ENCODE results near the gene MINK1. TPM values are rescaled to one million over a fixed set of nuclear protein-coding genes. Genes with fewer than 3 reads are reported as not detected.

The MINK1 gene
- total and polyA plus RNA-seq, 8 donors = 39.6 to 79.3 (median 46.3) TPM

DNA sequence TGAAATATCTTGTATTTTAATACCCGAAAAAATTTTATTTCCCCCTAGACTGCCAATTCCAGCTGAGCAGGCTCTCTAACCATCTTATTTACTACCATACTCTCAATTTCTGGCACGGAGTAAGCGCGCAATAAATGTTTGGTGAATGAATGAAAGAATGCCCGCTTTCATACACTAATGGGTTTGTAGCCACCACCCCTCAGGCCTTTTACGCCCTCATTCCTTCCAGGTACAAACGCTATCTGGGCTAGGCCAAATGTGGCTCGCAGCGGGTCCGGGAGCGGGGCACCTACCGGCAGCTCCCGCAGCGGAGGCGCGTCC is 26.7 kb upstream of the MINK1 start:
- Histone ChIP-seq H3K27ac (no peak overlapping the region), H3K4me1 (peaks cover 0 to 12% (median 6%) of the 10 kb centered on the region in 3 donors), H3K36me3 (no peaks in the 10 kb centered on the region), H3K4me3 (peak overlapping the region; percentile 58 to 78 (median 73)), H3K27me3 (no peaks in the 10 kb centered on the region), H3K9me3 (no peaks in the 10 kb centered on the region)
- intact Hi-C loops (cut with DNase I) = no loop called here
- WGBS, 2 donors = 0 to 1% methylated on average over 14 to 16 of the region's 16 CpGs
- TF ChIP-seq, protein P1, sequence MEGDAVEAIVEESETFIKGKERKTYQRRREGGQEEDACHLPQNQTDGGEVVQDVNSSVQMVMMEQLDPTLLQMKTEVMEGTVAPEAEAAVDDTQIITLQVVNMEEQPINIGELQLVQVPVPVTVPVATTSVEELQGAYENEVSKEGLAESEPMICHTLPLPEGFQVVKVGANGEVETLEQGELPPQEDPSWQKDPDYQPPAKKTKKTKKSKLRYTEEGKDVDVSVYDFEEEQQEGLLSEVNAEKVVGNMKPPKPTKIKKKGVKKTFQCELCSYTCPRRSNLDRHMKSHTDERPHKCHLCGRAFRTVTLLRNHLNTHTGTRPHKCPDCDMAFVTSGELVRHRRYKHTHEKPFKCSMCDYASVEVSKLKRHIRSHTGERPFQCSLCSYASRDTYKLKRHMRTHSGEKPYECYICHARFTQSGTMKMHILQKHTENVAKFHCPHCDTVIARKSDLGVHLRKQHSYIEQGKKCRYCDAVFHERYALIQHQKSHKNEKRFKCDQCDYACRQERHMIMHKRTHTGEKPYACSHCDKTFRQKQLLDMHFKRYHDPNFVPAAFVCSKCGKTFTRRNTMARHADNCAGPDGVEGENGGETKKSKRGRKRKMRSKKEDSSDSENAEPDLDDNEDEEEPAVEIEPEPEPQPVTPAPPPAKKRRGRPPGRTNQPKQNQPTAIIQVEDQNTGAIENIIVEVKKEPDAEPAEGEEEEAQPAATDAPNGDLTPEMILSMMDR (IDR thresholded peaks at IDR 0.05) = no peak
- FAIRE-seq (no peak), DNase-seq (no peak), ATAC-seq (peak in 1 of 4 donors; percentile 0)

GRCh38 chr17:4806777-4807604 is 26.1 kb upstream of the MINK1 start, which contains the start of gene PLD2:
Gene PLD2 (plus strand): TSS chr17:4807152. CDS start chr17:4807773, 621 bp downstream.
- DNase-seq (peak; percentile 85 to 94 (median 88)), FAIRE-seq (no peak), ATAC-seq (peak; percentile 99)
- TF ChIP-seq, protein P1 (IDR thresholded peaks at IDR 0.05) = no peak
- Histone ChIP-seq H3K9me3 (no peaks in the 10 kb centered on the region), H3K4me3 (peak within 1 kb of the TSS; percentile 58 to 78 (median 73)), H3K27me3 (no peaks in the 10 kb centered on the region), H3K4me1 (peaks cover 0 to 12% (median 6%) of the 10 kb centered on the region in 3 donors), H3K36me3 (no peaks in the 10 kb centered on the region), H3K27ac (peak within 1 kb of the TSS in 3 of 4 donors; percentile 41 to 50 (median 49))
- 0 to 1% methylated on average over 49 to 106 of the region's 106 CpGs for WGBS, 2 donors
- intact Hi-C loops (cut with DNase I) = no loop called here

DNA sequence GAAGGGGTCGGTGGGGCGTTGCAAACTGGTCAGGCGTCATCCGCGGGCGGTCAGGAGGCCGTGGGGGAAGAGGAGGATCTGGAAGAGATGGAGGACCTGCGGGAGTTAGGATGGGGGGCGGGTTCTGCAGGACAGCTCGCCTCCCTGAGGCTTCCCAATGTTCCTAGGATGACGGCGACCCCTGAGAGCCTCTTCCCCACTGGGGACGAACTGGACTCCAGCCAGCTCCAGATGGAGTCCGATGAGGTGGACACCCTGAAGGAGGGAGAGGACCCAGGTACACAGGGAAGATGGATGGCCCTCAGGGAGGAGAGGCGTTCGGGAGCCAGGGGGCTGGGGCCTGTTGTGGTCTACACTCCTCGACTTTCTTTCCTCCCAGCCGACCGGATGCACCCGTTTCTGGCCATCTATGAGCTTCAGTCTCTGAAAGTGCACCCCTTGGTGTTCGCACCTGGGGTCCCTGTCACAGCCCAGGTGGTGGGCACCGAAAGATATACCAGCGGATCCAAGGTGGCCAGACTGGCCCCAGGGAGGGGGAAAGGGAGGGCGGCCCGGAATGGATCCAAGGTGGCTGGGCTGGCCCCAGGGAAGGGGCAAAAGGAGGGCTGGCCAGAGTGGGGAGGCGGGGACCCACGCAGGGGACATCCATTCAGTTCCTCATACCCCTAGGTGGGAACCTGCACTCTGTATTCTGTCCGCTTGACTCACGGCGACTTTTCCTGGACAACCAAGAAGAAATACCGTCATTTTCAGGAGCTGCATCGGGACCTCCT is 25.3 kb upstream of the MINK1 start:
- no peaks in the 10 kb centered on the region for H3K9me3 ChIP-seq
- DNase-seq (peak in 3 of 6 donors; percentile 61 to 75 (median 62)), FAIRE-seq (no peak), ATAC-seq (peak; percentile 3 to 23 (median 16))
- peak overlapping the region; percentile 58 to 78 (median 73) for H3K4me3 ChIP-seq
- no peaks in the 10 kb centered on the region for H3K36me3 ChIP-seq
- H3K27ac ChIP-seq = peak overlapping the region in 1 of 4 donors; percentile 41
- TF ChIP-seq, protein P1 (IDR thresholded peaks at IDR 0.05) = no peak
- 20 to 27% methylated on average over 32 of the region's 32 CpGs for WGBS, 2 donors
- H3K27me3 ChIP-seq = no peaks in the 10 kb centered on the region
- H3K4me1 ChIP-seq = peaks cover 0 to 12% (median 6%) of the 10 kb centered on the region in 3 donors
- intact Hi-C loops (cut with DNase I) = no loop called here

DNA sequence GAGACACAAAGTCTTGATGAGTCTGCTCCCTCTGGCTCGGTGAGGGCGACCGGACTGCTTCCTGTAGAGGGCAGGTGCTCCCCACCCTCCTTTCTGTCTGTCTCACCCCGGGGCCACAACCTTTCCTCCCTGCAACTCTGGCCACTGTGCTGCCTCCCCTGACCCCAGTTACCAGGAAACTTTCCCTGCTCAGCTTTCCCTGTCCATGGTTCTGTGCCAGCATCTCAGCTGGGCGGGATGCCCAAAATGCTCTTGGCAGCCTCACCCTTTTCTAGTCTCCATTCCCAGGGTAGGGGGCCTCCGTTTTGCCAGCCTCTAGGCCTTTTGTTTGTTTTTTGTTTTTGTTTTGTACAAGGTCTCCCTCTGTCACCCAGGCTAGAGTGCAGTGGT is 24.8 kb upstream of the MINK1 start:
- DNase-seq (peak; percentile 45 to 82 (median 78)), FAIRE-seq (no peak), ATAC-seq (peak in 3 of 4 donors; percentile 37 to 44 (median 38))
- Histone ChIP-seq H3K9me3 (no peaks in the 10 kb centered on the region), H3K4me1 (peaks cover 0 to 12% (median 6%) of the 10 kb centered on the region in 3 donors), H3K36me3 (no peaks in the 10 kb centered on the region), H3K4me3 (peak overlapping the region in 1 of 4 donors; percentile 78), H3K27me3 (no peaks in the 10 kb centered on the region), H3K27ac (no peak overlapping the region)
- 24 to 25% methylated on average over 6 of the region's 6 CpGs for WGBS, 2 donors
- intact Hi-C loops (cut with DNase I) = no loop called here
- TF ChIP-seq, protein P1 (IDR thresholded peaks at IDR 0.05) = no peak

All from pancreas (tissue), 10 donors.